NT2/D1 (cell line): ENCODE measurements around the gene PAPLN.

ENCODE experiments used
- SUZ12 ChIP-seq: IDR thresholded peaks from 2 replicates; pipeline ENCODE4 v1.6.1; 2011; ENCODE audit not compliant: insufficient read length, insufficient read depth; ENCODE audit errors: extremely low read depth
- YY1 ChIP-seq: IDR thresholded peaks from 2 replicates; pipeline ENCODE4 v1.6.1; 2011; ENCODE audit not compliant: insufficient read length, insufficient read depth
- ZNF274 ChIP-seq: IDR thresholded peaks from 2 replicates; pipeline ENCODE4 v1.6.1; 2011; ENCODE audit warnings: mild to moderate bottlenecking, low read depth, low read length

DNA sequence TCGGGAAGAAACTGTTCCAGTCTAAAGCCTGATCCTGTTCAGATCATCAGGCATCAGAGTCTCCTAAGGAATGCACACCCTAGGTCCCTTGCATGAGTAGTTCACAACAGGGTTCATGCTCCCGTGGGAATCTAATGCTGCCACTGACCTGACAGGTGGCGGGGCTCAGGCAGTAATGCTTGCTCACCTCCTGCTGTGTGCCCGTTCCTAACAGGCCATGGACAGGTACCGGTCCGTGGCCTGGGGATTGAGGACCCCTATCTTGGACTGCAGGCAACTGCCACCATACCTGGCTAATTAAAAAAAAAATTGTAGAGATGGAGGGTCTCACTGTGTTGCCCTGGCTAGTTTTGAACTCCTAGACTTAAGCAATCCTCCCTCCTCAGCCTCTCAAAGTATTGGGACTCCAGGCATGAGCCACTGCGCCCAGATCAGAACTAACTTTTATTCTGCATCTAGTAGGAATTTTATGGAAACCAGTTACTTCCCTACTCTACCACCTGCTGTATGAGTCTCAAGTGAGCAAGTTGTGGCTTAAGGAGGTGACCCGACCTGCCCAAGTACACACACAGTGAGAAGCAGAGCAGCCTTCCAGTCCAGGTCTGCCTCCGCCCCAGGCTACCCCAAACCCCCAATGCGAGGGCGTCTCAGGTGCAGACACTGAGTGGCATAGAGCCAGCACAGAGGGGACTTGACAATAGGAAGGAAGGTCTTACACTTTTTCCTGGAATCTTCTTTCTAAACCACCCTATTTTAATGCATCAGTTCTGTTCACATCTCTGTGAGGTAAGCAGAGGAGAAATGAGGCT is 2.5 kb upstream of the PAPLN start:
- TF ChIP-seq ZNF274 = no peak
- TF ChIP-seq SUZ12 = no peak
- TF ChIP-seq YY1 = no peak
